Fibroblast of lung (primary cell): Measurements from ENCODE around the gene GFPT2.

Experiments used
- EZH2 ChIP-seq: IDR thresholded peaks from 2 replicates; pipeline ENCODE4 v1.5.1; 2012; ENCODE audit warnings: low read length, control low read depth, mild to moderate bottlenecking; ENCODE audit errors: missing control alignments
- TF ChIP-seq, protein P1 (sequence below), 2 donors: IDR thresholded peaks in 1 of 2; conservative IDR thresholded peaks in 1 of 2; 1 replicate in 1 of 2; 2 replicates in 1 of 2; pipeline ENCODE4 v1.5.1; 2011 to 2012; ENCODE audit warnings: low read length in 2 of 2, control low read depth in 1 of 2, inconsistent platforms in 1 of 2, low read depth in 1 of 2, mild to moderate bottlenecking in 1 of 2

DNA sequence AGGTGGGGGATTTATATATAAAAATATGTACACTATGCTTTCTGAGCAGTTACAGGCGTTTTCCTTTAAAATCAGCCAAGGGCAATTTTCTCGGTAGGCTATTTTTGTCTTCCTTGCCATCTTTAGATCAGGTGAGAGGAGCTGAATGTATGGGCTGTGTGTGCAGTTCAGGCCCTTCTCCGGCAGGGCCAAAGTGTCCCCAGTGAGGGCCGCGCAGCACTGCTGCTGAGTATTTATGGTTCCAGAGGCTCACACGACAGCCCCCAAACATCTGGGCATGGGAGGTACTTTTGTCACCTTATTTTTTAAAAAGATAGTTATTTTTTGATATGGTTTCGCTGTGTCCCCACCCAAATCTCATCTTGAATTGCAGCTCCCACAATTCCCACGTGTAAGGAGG, 11.5 kb downstream of the GFPT2 start:
- TF ChIP-seq, protein P1, sequence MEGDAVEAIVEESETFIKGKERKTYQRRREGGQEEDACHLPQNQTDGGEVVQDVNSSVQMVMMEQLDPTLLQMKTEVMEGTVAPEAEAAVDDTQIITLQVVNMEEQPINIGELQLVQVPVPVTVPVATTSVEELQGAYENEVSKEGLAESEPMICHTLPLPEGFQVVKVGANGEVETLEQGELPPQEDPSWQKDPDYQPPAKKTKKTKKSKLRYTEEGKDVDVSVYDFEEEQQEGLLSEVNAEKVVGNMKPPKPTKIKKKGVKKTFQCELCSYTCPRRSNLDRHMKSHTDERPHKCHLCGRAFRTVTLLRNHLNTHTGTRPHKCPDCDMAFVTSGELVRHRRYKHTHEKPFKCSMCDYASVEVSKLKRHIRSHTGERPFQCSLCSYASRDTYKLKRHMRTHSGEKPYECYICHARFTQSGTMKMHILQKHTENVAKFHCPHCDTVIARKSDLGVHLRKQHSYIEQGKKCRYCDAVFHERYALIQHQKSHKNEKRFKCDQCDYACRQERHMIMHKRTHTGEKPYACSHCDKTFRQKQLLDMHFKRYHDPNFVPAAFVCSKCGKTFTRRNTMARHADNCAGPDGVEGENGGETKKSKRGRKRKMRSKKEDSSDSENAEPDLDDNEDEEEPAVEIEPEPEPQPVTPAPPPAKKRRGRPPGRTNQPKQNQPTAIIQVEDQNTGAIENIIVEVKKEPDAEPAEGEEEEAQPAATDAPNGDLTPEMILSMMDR (conservative IDR thresholded peaks at IDR 0.05 in 1 of 2, IDR thresholded peaks at IDR 0.05 in 1 of 2; ENCODE audit: low read depth in 1 of 2, low read length in 2 of 2), result no peak
- no peak for TF ChIP-seq EZH2
